Stimulated activated CD8-positive, alpha-beta memory T cell treated with anti-CD3 and anti-CD28 coated beads, Interleukin-2, amount 100 ng/mL, for 1 hour (primary cell): Measurements from ENCODE around the gene LHFPL5.

Experiments
- DNase-seq, 2 donors: peaks; one replicate each; pipeline ENCODE4 v3.0.0-alpha.2; 2020; ENCODE audit warnings: low read depth in 2 of 2

Gene LHFPL5

DNA sequence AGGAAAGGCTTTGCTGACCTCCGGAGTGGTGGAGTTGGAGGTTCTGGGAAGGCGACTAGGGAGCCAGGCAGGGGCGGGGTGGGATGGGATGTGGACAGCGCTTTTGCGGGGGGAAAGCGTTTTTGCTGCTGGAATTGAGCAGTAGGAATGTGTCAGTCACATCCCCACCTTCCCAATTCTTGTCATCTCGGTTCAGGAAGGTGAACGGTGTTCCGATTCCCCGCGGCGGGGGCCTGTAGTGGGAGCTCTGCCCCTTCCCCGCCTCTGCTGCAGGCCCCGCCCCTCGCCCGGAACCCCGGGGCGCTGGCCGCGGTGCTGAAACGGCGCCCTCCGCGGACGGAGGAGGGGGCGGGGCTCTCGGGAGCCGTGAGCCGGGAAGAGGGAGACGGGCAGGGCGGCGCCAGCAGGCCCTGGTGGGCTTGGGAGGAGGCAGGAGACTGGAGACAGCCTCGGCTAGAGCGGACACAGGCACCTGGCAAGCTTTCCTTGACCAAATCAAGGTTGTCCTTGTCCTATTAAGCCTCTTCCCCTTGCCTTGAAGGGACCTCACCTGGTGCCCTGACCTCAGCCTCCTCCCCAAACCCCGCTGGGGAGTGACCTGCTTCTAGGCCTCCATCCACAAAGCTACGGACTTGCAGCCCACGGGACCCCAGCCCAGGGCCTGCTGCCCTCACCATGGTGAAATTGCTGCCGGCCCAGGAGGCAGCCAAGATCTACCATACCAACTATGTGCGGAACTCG is at the start of gene LHFPL5:
LHFPL5 (plus strand) TSS at position 357 of the 741 bp plus-strand sequence; CDS start at position 676, 319 bp downstream.
- DNase-seq, result no peak

DNA sequence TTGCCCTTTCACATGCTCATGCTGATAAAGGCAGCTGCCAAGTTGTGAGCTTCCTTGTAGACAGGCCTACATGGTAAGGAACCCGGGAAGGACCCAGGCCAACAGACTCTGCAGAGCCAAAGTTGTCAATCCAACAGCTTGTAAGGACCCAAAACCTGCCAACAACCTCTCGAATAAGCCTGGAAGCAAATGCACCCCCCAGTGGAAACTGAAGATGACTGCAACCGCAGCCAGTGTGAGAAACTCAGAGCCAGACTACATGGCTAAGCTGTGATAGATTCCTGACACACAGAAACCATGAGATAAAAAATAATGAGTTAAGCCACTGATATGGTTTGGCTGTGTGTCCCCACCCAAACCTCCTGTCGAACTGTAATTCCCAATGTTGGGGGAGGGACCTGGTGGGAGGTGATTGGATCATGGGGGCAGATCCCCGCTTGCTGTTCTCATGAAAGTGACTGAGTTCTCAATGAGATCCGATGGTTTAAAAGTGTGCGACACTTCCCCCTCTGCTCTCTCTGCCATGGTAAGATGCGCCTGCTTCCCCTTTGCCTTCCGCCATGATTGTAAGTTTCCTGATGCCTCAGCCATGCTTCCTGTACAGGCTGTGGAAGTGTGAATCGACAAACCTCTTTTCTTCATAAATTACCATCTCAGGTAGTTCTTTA is 47.6 kb upstream of the LHFPL5 start:
- no peak for DNase-seq

DNA sequence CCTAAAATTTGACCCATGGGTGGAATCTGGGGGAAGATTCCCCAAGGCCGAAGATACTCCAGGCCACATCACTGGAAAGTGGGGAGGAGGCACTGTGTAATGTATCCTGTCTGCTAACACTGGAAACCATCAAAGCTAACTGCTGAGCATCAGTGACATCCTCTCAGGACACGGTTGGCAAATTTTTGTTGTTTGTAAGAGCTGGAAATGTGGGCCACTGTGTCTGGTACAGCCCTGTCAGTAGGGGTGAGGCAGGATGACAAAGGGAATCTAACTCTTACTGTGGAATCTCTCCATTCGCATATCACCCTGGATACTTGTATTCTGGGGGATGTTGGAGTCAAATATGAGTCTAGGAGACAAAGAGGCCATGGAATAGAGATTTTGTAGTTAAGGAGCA is 45.7 kb upstream of the LHFPL5 start:
- no peak for DNase-seq

DNA sequence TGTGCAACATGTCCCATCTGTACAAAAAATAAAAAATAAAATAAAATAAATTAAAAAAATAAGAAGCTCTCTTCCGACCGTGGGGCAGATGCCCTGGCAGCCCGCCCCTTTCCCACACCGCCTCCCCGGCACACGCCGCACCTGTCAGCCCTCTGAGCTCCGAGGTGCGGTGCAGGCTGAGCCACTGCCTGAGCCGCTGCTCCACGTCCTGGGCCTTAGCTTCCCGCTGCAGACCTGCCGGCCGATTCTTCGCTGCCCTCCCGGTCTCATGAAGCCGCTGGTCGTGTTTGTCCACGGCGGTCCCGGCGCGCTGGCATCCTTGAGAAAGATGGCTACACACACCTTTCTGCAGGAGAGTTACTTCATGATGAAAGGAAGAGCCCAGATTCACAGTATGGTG is 39.4 kb upstream of the LHFPL5 start:
- DNase-seq, result no peak

DNA sequence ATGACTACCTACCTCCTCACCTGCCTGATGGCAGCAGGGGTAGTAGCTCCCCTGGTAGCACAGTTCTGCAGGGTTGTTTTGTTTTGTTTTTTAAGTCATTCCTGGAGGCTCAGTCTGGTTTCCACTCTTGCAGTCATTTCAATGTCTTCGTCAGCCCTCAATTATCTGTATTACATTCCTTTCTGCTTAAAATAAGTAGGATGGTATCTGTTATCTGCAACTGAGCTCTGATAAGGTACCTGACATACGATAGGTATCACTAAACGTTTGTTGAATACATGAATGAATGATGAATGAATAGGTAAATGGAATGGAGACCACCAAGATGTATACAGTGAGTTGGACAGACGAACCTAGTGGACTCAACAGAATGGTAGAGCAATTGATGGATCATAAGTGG is 35.9 kb upstream of the LHFPL5 start:
- no peak for DNase-seq

DNA sequence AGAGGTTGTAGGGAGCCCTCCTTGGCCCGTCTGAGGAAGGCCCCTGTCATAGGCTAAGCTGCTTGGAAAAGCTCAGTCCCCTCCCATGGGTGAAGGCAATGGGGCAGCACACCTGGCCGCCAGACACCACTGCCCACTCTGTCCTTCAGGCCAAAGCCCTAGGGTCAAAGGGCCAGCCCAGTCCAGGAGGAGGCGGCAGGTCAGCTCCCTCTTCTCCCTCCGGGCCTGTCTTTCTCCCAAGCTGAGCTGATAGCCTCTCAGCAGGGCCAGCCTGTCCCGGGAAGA is 33.9 kb upstream of the LHFPL5 start:
- DNase-seq, result no peak

DNA sequence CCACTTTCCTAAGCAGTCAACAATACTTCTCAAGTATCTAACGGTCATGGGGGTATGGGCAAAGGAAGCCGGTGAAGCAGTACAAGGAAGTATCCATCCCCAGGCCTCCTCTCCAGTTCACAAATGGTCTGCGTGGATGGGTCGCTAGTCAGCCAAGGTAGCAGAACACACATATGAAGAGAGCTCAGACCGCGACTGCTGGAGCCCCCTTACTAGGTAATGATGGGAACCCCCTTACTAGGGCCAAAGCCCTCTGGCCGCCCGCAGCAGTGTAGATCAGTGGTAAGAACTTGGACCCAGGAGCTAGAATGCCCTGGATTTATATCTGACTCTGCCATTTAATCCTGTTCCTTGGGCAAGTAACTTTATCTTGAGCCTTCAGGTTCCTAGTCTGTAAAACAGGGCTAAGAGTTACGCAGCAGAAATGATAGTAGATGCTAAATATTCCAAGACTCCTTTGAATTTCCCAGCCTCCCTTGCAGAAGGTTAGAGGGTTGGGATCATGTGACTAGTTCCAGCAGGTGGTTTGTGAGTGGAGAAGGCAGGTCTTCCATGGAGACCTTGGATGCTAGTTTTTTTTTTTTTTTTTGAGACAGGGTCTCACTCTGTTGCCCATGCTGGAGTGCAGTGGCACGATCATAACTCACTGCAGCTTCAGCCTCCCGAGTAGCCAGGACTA is 30.9 kb upstream of the LHFPL5 start:
- no peak for DNase-seq

DNA sequence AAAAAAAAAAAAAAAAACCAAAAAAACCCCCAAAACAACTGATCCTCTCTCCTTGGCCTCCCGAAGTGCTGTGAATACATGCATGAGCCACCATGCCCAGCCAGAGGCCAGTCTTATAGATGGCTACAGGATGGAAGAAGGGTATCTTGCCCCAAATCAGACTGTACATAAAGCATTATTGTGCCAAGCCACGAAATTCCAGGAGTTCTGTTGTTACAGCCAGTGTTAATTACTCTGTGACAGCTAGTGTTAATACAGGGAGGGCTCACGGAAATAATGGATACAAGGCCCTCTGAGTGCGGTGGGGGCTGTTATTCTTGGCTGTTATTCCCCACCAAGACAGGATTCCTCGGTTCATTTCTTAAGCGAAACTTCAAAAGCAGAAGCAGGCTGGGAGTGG is 30.1 kb upstream of the LHFPL5 start:
- DNase-seq, result no peak

DNA sequence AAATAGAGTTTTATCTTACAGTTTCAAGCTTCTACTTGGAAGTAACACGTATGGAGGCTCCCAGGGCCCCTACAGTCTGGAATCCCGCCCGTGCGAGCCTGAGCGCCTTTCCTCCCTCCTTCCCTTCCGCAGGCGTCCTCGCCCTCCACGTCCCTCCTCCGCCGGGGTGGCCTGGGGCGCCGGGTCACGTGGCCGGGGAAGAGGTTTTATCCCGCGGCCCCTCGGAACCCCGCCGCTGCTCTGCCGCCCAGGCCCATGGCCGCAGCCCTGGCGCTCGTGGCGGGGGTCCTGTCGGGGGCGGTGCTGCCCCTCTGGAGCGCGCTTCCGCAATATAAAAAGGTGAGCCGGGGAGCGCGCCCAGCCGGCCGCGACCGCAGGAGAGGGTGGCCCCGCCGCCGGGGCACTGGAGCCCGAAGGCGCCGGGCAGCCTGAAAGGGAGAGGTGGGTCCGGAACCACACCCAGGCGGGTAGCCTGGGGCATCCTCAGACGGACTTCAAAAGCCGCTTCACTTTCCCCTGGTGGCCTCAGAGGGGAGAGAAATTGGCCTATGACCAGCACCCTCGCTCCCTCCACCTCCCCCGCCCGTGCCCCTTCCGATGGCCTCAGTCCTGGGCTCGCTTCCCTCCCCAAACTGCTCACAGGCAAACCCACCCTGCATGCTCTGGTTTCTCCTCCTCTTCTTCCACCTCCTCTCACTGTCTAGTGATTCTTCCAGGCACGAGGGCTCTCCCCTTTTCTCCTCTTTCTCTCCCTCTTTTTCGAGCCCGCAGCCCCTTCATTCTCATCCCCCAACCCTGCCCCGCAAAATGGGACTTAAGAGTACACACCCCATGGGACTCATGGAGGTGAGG is 28.6 kb upstream of the LHFPL5 start, which contains the start of gene CLPSL2:
CLPSL2 (plus strand) TSS at position 235 of the 852 bp plus-strand sequence; CDS start at position 256, 21 bp downstream.
- DNase-seq, result no peak

DNA sequence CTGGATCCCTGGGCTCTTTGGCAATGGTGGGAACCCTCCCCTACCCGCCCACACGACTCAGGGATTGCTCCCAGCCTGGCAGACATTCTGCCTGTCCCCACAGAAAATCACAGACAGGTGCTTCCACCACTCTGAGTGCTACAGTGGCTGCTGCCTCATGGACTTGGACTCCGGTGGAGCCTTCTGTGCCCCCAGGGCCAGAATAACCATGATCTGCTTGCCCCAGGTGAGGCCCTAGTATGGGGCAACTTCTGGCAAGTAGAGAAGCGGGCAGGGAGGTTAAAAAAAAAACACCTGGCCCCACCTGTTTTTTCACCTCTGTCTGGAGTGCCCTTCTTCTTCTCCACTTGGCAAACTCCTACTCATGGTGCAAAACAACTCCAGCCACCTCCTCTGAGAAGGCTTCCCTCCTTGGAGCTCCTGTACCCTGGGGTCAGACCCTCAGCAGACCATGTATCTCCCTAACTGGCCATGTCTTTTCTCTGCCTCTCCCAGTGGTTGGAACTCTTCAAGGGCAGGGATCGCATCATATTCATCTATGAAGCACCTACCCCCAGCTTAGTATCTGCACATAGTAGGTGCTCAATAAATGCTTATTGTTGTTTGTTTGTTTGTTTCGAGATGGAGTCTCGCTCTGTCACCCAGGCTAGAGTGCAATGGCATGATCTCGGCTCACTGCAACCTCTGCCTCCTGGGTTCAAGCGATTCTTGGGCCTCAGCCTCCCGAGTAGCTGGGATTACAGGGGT is 27.6 kb upstream of the LHFPL5 start:
- no peak for DNase-seq

DNA sequence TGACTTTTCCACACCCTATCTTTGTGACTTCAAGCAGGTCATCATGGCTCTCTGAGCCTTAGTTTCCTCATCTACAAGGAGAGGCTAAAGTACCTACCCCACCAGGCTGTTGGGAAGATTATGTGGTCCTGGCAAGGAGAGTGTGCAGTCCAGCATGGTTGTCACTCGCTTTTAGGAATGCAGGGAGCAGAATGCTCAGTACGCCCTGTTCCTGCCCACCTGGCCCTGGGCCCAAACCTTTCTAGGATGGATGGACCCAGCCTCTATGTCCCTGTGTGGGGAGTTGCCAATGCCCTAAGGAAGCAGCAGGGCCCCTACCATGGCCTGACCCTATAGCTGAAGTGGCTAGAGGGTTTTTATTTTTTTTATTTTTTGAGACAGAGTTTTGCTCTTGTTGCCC is 26.7 kb upstream of the LHFPL5 start:
- no peak for DNase-seq

DNA sequence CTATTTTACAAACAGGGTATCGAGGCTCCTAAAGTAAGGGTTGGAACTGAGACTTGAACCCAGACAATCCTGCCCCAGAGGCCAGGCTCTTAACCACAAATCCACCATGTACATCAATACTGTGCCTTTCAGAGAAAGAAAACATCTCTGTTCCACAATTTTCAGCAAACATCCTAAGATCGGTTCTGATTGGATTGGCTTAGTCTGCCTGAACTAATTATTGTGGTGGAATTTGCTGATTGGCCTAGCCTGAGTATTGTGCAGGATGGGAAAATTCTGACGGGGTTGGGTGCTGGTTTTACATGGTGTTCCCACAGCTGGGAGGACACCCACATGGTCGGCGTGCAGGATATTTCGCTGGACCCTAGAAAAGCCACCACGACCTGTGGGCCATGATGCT is 24.4 kb upstream of the LHFPL5 start, which contains the start of gene CLPSL1:
CLPSL1 (plus strand) TSS at position 301 of the 400 bp plus-strand sequence; CDS start at position 393, 92 bp downstream.
- DNase-seq, result no peak

DNA sequence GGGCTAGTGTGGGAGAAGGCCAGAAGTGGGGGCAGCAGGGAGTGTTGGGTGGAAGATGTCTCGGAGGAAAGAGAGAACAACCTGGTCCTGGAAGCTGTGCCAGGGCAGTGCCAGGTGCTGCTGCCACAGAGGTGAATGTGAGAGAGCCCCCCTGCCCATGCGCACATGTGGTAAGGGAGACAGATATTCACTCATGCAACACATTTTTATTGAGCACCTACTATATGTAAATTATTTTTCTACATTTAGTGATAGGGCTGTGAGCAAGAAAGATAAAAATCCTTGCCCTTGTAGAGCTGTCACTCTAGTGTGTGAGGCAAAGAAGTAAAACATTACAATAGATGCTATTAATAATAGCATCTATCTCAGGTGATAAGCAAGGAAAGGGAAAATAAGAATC is 23.9 kb upstream of the LHFPL5 start:
- no peak for DNase-seq

DNA sequence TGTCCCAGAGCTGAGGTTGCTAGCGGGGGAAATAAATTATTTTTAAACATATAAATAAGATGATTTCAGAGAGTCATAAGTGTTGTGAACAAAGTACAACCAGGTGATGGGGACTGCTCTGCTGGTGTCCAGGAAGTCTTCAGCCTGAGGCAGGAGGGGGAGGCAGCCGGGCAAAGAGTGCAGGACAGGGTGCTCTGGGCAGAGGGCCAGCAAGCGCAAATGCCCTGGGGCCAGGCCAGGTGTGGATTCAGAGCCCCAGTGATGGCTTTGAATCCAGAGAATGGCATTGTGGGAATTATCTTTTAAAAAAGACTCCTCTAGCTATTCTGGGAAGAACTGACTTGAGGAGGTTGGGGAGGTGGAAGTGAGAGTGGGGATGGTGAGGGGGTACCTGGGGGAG is 22.7 kb upstream of the LHFPL5 start:
- no peak for DNase-seq

DNA sequence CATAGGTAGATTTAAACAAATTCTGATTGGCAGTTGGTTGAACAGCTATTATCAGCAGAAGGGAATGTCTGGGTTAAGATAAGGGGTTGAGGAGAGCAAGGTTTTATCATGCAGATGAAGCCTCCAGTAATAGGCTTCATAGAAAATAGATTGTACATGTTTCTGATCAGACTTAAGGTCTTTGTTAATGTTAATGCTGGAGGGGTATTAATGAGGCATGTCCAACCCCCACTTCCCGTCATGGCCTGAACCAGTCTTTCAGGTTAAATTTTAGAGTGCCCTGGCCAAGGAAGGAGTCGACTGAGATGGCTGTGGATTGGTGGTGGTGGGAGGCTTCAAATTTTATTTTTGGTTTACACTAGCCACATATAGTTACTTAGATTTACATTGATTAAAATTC is 21.0 kb upstream of the LHFPL5 start:
- no peak for DNase-seq

DNA sequence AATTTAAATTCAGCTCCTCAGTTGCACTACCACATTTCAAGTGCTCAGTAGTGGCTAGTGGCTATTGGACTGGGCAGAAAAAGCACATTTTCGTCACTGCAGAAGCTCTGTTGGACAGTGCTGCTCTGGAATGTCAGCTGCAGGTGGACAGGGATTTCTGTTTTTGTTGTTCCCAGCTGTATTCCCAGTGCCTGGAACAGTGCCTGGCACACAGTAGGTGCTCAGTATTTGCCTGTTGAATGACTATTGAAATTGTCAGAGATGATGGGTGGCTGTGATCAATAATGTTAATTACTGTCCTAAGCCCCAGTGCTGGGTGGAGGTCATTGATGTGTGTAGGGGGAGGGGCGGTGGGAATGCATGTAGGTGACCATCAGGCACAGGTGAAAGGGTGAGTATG is 18.9 kb upstream of the LHFPL5 start:
- DNase-seq, result no peak

DNA sequence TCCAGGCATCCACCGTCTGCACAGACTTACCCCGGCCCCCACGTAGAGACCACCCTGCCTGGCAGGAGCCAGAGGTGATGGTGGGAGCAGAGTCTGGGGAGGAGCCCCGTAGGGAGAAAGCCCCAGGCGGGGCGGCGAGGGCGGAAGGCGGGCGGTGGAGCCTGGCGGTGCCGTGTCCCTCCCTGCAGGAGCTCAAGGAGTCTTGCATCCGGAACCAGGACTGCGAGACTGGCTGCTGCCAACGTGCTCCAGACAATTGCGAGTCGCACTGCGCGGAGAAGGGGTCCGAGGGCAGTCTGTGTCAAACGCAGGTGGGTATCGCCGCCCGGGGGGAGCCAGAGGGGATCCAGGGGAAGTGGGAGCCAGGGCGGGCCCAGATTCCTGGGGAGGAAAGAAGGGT is 18.3 kb upstream of the LHFPL5 start:
- DNase-seq, result no peak

DNA sequence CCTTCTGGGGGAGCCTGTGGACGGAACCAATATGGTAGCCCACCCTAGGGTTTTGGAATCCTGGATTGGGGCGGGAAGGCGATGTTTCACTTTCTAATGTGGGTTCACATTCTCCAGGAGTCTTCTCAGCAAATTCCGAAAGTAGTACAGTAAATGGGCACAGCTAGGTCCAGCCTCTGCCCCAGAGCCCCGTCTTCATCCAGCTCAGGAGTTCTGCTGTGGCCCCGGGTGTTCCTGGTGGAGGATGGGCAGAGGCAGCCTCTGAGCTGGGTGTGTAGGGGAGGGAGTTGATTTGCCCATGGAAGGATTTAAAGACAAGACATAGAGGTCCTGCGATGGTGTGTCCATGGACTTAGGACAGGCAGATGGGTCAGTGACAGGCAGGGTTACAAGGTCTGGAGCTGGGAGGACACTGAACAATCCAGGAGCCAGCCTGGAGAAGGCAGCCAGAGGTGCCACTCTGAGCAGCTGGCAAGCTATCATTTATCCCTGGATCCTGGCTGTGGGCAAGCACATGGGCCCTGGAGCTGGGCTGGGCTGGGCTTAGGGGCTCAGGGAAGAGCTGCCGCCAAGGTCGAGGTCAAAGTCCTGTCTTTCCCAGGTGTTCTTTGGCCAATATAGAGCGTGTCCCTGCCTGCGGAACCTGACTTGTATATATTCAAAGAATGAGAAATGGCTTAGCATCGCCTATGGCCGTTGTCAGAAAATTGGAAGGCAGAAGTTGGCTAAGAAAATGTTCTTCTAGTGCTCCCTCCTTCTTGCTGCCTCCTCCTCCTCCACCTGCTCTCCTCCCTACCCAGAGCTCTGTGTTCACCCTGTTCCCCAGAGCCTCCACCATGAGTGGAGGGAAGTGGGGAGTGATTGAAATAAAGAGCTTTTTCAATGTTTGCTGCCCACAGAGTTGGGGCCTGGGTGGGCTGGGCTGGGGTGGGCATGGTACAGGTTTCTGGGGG is 17.6 kb upstream of the LHFPL5 start:
- no peak for DNase-seq

DNA sequence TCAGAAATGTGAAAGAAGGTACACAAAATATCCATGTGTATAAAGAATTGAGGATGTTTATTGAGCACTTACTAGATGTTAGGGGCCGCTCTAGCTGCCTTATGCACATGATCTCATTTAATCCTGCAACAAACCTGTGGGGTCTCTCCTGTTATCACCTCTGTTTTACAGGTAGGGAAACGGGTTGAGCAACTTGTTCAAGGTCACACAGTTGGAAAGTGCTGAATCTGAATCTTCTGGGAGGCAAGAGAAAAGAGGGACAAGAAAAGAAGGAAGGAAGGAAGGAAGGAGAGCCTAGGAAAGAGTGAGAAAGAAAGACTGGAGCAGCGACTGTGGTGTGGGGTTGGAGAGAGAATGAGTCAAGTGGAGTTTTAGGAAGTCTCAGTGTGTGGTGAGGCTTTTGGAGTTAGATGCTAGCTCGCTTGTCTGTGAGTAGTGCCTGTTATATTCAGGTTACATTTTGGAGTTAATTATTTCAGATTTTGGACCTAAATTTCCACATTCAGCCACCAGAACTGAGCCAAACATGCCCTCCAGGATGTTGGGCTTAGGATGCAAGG is 16.6 kb upstream of the LHFPL5 start:
- DNase-seq, result no peak

DNA sequence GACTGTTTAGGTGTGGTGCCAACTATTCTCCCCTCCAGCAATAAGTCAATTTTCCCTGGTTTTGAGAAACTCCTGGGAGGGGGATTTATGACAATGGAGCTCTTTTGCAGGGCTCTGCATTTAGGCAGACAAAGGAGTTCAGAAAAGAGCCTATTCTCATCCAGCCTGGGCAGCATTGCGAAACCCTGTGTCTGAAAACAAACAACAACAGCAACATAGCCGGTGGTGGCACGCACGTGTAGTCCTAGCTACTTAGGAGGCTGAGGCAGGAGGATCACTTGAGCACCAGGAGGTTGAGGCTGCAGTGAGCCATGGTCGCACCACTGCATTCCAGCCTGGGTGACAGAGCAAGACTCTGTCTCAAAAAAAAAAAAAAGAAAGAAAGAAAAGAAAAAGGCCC is 14.5 kb upstream of the LHFPL5 start:
- DNase-seq, result no peak
